ENCODE results near the gene RPS27. TPM values are rescaled to one million over a fixed set of nuclear protein-coding genes. Genes with fewer than 3 reads are reported as not detected.

RPS27 gene
- total and polyA plus RNA-seq, 2 of the 13 experiments (the other 11 are each of a cell fraction or from before 2014, with no cell fraction given): 3,737 to 9,964 TPM

- no peak for TF ChIP-seq EZH2 (conservative IDR thresholded peaks at IDR 0.05; ENCODE audit: low read depth, low read length)
- no peak for TF ChIP-seq FOSL1 (CRISPR knock-in tag; IDR thresholded peaks at IDR 0.05; ENCODE audit: borderline replicate concordance)
- peak; percentile 91 for TF ChIP-seq ZNF563 (CRISPR knock-in tag; IDR thresholded peaks at IDR 0.05)
- peak; percentile 92 for TF ChIP-seq ZGPAT (CRISPR knock-in tag; IDR thresholded peaks at IDR 0.05)
- TF ChIP-seq SIN3A (IDR thresholded peaks at IDR 0.05; ENCODE audit: borderline replicate concordance, low read depth, low read length): peak; percentile 66; the same call in 1 of the 2 replicates
- TF ChIP-seq MED13 (CRISPR knock-in tag; IDR thresholded peaks at IDR 0.05): no peak
- TF ChIP-seq ERF (CRISPR knock-in tag; IDR thresholded peaks at IDR 0.05): peak; percentile 80
- no peak for TF ChIP-seq SP4 (CRISPR knock-in tag; IDR thresholded peaks at IDR 0.05)
- no peak for TF ChIP-seq RFX3 (CRISPR knock-in tag; IDR thresholded peaks at IDR 0.05)
- TF ChIP-seq ZSCAN9 (CRISPR knock-in tag; IDR thresholded peaks at IDR 0.05; ENCODE audit: borderline replicate concordance): no peak
- no peak for TF ChIP-seq TCF7L2 (IDR thresholded peaks at IDR 0.05; ENCODE audit: low read depth, low read length)
- no peak for TF ChIP-seq CENPBD1 (CRISPR knock-in tag; IDR thresholded peaks at IDR 0.05; ENCODE audit: borderline replicate concordance, low read depth)
- TF ChIP-seq NAIF1 (CRISPR knock-in tag; IDR thresholded peaks at IDR 0.05; ENCODE audit: borderline replicate concordance): no peak
- no peak for TF ChIP-seq AHR (CRISPR knock-in tag; IDR thresholded peaks at IDR 0.05)
- 0 out of 2 replicates have a peak, but pooled peaks have one; percentile 58 for TF ChIP-seq ISX (CRISPR knock-in tag; conservative IDR thresholded peaks at IDR 0.05)
- TF ChIP-seq ARNTL (CRISPR knock-in tag; IDR thresholded peaks at IDR 0.05): no peak
- TF ChIP-seq ZNF503 (CRISPR knock-in tag; IDR thresholded peaks at IDR 0.05): no peak
- 0 out of 2 replicates have a peak, but pooled peaks have one; percentile 26 for TF ChIP-seq ZFP1 (CRISPR knock-in tag; IDR thresholded peaks at IDR 0.05)
- no peak; the same call in 1 of the 2 replicates for TF ChIP-seq ZZZ3 (CRISPR knock-in tag; IDR thresholded peaks at IDR 0.05; ENCODE audit: borderline replicate concordance)
- TF ChIP-seq KDM2A (CRISPR knock-in tag; IDR thresholded peaks at IDR 0.05; ENCODE audit: borderline replicate concordance, low read depth): peak; percentile 93
- no peak for TF ChIP-seq ZNF331 (CRISPR knock-in tag; IDR thresholded peaks at IDR 0.05)
- TF ChIP-seq SALL1 (CRISPR knock-in tag; IDR thresholded peaks at IDR 0.05): peak; percentile 82
- no peak; the same call in 1 of the 2 replicates for TF ChIP-seq ZNF792 (CRISPR knock-in tag; IDR thresholded peaks at IDR 0.05)
- peak; percentile 35; the same call in 1 of the 2 replicates for TF ChIP-seq NCOA2 (CRISPR knock-in tag; IDR thresholded peaks at IDR 0.05)
- peak; percentile 73; the same call in 1 of the 2 replicates for TF ChIP-seq BRF2 (CRISPR knock-in tag; IDR thresholded peaks at IDR 0.05)
- TF ChIP-seq ARNT (IDR thresholded peaks at IDR 0.05): no peak
- TF ChIP-seq NFKBIZ (CRISPR knock-in tag; IDR thresholded peaks at IDR 0.05): 0 out of 2 replicates have a peak, but pooled peaks have one; percentile 20
- no peak for TF ChIP-seq ZBTB7B (CRISPR knock-in tag; IDR thresholded peaks at IDR 0.05)
Observed at GRCh38 chr1:153977250-153978240, 13.0 kb upstream of the RPS27 start, which contains the start of gene JTB (continued).
